HG03457 (cell line): ENCODE measurements around the gene ENDOG.
A peak's percentile ranks its signal among the peaks of the same experiment; 100 is the strongest.

Source experiments
- ATAC-seq: cut with Tn5 transposase; IDR thresholded peaks from one replicate; pipeline ENCODE4 v1.9.1; 2021; ENCODE audit warnings: moderate number of reproducible peaks; ENCODE audit not compliant: unreplicated experiment

Gene ENDOG

DNA sequence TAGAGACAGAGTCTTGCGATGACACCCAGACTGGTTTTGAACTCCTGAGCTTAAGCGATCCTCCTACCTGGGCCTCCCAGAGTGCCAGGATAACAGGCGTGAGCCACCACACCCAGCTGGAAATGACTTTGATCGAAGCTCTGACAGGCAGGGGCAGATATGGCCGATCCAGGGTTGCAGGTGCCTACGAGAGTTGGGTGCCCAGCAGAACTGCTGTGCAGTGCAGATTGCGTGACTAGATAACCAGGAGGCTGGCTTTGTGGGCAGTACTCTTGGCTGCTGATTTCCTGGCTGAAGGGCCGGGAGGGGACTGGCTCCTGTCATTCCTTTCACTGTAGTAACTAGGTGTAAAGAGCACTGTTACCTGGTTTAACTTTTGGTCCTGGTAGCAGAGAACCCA, 19.4 kb upstream of the ENDOG start:
- no peak for ATAC-seq

DNA sequence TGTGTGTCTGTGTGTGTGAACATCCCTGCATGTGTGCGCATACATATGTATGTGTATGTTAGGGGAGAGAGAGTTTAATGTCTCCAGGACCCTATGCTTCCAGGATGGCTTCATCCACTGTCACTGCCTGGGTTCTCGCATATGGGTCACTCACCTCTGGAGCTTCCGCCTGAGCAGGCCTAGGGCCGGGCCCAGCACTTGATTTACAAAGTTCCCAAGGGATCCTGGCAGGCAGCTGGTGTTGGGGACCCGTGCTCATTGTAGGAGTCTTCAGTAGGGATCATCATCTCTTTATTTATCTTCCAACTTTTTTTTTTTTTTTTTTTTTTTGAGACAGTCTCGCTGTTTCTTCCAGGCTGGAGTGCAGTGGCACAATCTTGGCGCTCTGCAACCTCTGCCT, 18.2 kb upstream of the ENDOG start:
- no peak for ATAC-seq

DNA sequence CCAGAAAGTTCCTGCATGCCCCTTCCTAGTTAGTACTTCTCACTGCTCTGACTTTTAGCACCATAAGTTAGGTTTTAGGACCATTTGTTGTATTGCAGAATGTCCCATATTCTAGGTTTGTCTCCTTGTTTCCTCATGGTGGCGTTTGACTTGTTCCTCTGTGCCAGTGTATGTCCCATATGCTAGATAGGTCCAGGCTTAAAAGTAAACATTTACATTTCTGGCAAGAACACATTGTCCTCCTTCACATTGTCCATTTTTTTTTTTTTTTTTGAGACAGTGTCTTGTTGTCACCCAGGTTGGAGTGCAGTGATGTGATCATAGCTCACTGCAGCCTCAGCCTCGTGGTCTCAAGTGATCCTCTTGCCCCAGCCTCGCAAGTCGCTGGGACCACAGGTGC, 15.8 kb upstream of the ENDOG start:
- ATAC-seq = no peak

DNA sequence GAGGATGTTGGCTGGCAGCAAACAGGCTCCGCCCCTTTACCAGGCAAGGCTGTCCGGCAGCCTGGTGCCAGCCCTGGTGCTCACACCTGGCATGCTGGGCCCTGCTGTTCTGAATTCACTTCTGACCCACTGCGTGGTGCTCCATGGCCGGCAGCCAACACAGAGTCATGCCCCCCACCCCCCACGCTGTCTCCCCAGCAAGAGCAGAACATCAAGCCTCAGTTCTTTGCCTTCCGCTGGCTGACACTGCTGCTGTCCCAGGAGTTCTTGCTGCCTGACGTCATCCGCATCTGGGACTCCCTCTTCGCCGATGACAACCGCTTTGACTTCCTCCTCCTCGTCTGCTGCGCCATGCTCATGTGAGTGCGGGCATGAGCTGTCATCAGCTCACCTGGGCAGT, 12.6 kb upstream of the ENDOG start:
- no peak for ATAC-seq

DNA sequence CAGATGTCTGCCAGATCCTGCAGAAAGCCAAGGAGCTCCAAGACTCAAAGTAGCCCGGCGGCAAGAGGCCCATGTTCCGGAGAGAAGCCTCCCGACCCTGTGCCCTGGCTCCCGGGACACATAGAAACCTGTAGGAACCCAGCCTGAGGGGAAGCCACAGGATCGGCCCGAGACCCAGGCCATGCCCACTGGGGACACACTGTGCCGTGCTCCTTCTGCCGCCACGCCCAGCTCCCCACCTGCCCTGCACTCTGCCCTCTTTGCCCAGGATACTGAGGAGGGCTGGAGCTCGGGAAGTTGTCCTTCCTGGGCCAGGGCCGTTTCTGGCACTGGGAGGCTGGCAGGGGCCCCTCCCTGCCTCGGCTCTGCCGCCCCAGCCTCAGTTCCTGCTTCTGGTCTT, 10.5 kb upstream of the ENDOG start:
- no peak for ATAC-seq

DNA sequence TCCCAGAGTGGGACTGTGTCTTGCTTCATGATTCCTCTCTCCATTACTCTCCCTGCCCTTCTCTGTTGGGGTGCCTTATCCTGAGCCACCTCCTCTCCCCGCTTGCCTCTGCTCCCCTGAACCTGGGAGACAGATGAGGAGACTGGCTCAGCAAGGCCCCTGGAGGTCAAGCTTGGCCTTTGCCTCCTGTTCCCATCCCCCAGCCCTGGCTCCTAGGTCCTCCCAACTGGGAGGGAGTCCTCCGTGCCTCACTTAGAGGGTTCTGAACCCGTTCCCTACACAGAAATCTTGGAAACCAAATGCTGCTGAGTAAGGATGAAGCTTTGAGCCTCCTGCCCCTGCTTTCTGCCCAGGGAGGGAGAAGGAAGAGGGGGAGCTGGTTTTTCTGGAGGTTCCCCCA, 9.8 kb upstream of the ENDOG start:
- ATAC-seq = no peak

DNA sequence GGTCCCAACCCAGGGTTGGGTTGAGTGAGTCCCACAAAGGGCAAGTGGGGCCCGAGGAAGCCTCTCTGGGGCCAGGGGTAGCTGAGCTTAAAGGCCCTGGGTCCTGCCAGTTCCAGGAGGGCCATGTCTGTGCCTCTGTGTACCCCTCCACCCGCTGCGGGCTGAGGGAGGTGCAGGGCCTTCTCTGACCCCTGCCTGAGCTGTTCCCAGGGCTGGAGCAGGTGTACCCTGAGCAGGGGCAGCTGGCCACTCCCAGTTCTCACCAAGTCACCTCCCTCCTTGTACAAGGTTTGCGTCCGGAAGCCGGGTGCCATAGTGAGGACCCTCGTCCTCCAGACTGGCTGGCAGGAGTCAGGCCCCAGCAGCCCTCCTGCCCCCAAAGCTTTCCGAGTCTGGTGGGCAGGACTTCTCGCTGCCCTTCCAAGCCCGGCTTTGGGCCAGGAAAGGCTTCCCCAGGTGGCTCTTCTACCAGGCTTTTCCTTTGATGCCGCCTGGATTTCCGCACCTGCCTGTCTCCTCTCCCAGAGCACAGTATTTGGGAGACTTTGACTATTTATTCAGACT, 9.2 kb upstream of the ENDOG start:
- no peak for ATAC-seq

DNA sequence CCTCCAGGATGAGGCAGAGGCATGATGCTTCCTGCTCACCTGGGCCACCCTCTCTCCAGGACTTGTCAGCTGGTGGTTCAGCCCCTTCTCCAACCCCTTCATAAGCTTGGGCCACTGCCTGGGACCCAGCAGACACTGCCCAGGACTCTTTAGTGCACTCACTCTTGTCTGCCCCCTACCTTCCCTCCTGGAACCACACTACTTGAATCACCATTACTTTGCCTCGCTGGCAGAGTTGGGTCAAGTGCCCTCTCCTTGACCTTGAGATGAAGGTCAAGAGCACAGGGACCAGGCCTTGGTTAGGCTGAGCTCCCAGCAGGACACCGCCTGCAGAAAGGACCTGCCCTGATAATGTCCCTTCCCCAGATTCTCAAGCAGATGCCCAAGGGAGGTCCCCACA, 8.5 kb upstream of the ENDOG start:
- ATAC-seq = no peak

DNA sequence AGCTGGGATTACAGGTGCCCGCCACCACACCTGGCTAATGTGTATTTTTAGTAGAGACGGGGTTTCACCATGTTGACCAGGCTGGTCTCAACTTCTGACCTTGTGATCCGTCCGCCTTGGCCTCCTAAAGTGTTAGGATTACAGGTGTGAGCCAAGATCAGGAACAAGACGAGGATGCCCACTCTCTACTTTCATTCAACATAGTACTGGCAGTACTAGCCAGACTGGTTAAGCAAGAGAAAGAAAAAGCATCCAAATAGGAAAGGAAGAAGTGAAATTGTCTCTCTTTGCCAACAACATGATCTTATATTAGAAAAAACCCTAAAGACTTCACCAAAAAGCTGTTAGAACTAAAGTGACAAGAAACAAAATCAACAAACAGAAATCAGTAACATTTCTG, 7.4 kb upstream of the ENDOG start:
- ATAC-seq = no peak

DNA sequence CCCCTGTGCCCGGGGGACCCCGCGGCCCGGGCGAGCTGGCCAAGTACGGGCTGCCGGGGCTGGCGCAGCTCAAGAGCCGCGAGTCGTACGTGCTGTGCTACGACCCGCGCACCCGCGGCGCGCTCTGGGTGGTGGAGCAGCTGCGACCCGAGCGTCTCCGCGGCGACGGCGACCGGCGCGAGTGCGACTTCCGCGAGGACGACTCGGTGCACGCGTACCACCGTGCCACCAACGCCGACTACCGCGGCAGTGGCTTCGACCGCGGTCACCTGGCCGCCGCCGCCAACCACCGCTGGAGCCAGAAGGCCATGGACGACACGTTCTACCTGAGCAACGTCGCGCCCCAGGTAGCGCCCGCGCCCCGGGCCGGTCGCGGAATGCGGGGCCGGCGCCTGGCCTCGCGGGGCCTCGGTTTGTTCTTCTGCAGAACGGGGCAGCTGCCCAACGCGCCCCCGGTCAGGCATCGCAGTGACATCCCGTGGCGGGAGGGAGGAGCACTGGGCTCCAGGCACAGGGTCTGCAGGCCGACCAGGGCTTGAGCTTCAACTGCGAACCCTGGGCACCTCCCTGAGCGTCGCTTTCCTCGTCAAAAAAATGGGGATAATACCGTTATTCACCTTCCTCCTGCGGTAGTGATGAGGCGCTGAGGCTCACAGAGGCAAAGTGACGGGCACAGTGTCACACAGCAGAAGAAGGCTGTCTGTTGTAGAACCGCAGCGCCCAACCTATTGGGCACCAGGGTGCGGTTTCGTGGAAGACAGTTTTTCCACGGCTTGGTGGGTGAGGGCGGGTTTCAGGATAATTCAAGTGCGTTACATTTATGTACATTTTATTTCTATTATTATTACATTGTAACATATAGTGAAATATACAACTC, 777 bp downstream of the ENDOG start:
- ATAC-seq = peak; percentile 24

DNA sequence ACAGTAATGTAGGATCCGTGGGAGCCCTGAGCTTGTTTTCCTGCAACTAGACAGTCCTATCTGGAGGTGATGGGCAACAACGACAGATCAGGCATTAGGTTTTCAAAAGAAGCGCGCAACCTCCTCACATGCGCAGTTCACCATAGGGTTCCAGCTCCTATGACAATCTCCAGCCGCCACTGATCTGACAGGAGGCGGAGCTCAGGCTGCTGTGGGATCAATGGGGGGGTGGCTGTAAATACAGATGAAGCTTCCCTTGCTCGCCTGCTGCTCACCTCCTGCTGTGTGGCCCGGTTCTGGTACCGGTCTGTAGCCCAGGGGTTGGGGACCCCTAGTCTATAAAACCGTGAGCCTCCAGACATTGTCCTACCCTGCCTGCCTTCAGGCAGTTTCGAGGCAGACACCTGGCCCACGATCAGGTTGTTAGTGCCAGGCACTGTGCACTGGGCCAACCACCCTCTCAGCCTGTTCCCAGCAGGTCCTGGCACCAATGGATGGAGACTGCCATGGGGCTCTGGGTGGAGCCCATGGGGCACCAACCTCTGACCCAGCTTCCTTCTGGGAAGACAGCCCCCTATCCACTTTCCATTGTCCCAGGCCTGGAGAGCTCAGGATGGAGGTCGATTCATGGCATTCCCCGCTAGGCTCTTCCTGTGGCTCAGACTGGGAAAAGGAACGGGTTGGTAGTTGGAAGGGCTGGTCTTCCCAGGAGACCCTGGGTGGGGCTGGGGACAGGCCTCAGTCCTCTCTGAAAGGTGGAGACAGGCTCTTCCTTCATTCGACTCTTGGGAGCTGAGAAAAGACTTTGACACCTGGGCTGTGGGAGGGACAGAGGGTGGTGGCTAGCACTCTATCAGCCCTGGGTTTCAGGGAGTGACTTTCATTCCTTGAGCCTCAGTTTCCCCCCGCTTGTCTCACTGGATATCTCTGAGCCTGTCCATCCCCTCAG, 1.7 kb downstream of the ENDOG start:
- ATAC-seq = no peak

DNA sequence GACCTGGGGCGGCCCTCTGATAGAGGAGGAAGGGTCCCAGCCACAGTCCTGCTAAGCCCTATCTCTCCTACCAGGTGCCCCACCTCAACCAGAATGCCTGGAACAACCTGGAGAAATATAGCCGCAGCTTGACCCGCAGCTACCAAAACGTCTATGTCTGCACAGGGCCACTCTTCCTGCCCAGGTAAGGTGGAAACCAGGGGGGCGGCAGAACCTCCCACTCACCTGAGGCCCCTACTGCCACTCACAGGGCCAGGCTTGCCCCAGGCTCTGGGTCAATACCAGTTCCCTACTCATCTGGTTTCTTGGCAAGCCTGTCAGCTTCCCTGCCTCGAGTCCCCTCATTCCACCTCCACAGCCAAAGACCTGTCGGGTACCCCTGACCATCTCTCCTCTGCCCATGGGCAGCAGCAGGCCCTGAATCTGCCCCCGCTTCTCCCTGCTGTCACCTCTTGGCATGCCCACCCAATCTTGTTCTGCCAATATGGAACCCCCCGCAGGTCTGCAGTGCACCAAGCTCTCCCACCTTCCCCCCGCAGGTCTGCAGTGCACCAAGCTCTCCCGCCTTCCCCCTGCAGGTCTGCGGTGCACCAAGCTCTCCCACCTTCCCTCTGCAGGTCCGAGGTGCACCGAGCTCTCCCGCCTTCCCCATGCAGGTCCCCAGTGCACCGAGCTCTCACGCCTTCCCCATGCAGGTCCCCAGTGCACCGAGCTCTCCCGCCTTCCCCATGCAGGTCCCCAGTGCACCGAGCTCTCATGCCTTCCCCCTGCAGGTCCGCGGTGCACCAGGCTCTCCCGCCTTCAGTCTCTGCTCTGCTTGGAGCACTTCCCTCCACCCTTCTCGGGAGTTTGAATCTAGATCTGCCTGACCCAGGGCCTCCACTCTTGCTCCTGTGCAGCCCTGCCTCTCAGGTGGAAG, 2.6 kb downstream of the ENDOG start:
- ATAC-seq = no peak

DNA sequence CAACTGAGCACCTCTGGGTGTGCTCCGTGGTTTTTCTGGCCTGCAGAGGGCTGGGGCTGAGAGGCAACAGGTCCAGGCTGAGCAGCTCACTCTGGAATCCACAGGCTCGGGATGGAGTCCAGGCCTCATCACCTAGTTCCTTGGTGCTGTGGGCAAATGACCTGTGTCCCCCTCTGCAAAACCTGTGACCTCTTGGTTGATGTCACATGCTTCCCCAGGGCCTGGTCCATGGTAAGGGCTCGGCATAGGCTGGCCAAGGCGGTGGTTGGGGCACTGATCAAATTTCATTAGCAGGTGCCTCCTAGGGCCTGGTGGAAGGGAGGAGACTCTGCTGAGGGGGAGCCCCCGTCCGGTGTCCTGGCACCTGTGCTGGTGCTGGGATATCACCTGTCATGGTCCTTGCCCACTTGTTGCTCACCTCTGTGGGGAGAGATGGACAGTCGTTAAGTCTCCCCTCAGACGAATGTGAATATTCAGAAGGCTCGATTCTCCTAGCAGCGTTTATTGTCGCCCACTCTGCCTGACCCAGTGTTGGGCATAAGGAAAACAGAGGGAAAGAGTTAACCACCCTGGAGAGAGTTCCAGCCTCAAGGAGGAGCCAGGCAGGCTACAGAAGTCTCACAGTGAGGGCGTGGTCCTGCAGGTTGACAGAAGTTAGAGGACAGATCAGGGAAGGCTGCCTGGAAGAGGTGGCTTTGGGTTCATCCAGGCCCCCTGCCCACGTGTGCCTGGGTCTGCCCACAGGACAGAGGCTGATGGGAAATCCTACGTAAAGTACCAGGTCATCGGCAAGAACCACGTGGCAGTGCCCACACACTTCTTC, 3.5 kb downstream of the ENDOG start:
- ATAC-seq = no peak

DNA sequence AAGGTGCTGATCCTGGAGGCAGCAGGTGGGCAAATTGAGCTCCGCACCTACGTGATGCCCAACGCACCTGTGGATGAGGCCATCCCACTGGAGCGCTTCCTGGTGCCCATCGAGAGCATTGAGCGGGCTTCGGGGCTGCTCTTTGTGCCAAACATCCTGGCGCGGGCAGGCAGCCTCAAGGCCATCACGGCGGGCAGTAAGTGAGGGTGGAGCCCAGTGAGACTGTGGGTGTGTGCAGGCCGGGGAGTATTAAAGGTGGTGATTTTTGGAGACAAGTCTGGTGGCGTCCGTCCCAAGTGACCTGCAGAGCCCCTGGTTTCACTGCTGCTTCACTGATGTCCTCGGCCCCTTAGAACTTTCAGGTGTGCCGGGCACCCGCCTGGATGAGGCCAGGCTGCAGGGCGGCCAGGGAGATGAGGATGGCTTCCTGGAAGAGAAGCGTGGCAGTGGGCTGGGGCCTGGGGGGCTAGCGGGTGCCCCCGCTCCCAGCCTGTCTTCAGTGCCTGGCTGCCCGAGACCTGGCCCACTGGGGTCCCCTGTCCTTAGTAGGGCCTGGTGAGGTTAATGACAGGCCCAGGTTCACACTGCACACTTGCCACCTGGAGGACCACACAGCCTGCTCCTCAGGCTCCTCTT, 4.2 kb downstream of the ENDOG start:
- ATAC-seq = no peak

DNA sequence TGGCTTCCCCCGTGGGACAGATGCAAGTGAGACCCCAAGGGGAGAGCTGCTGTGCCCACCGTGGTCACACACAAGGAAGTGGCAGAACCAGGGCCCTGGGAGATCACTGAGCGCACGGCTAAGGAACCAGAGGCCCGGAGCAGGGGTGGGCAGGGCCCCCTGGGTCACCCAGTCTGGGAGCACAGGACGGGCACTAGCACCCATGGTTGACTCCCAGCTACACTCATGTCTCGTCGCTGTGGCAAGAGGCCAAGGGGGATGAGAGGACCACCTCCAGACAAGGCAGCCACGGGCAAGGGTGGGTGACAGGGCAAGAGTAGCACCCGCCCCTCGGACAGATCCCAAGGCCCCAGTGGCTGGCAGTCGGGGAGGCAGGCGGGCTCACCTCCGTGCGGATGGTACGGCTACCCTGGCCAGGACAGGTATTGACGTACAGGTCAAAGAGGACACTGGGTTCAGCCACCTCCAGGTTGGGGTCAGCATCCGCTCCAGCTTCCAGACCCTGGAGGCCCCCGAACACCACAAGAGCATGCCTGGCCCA, 5.1 kb downstream of the ENDOG start:
- ATAC-seq = no peak

DNA sequence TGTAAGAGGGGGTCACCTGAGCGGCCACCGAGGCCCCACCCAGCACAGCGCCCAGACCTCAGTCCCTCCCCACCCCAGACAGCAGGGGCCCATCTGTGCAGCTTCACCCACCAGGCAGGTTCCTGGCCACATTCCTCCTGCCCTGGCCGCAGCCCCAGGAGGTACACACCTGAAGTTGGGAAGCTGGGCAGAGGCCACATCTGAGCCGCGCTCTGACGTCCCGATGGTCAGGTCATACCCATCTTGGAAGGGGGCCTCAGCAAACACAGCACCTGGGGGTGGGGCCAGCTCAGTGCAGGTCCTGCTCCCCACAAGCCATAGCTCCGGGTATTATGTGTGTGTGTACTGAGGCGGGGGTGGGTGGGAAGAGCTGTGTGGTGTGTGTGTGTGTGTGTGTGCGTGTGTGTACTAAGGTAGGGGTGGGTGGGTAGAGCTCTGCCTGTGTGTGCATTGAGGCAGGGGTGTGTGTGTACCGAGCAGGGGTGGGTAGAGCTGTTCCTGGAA, 5.7 kb downstream of the ENDOG start:
- ATAC-seq = no peak

DNA sequence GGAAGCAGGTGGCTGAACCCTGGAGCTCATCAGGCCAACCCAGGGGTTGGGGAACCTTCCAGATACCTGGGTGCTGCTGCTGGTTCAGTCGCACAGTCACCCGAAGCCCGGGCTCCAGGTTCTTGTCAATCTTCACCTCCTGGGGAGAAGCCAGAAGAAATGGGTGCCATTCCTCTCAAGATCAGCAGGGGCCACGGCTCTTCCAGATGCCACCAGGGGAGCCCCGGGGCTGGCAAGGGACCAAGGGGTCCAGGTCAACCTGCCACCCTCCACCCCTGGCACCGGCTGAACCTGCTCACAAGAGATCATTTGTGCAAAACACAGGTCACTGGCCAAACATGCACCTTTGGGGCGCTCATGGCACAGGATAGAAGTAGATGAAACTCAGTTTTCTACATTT, 6.6 kb downstream of the ENDOG start:
- ATAC-seq = no peak

DNA sequence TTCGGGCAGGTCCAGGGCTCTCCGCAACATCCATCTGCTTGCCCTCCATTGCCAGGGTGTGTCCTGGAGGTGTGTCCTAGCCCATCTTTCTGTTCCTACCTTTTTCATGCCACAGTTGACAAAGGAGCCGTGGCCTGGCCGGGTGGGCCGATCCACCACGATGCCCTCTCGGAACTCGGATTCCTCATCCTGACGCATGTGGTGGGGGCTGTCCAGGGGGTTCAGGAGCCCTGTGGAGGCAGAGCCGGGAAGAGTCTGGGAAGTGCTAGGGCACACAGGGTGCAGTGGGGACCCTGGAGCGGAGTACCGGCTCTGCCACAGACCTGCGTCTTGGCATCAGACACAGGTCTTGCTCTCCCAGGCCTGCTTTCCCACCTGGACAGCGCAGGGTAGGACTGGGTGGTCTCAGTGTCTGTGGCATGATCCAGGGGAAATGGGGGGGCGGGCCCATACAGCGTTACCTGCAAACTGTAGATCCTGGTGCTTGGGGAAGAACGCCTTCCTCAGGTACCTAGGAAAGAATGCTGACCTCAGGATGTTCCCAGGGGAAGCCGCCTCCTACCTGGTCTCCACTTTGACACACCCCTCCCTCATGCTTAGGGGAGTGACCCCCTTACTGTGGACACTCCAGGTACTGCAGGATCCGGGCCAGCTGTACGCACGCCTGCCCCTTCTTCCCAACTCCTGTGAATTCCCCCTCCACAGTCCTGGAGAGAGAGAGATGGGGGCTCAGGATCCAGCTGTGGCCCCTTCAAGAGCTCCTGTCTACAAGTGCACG, 7.8 kb downstream of the ENDOG start:
- no peak for ATAC-seq
